ENCODE results near the gene PROCA1. TPM values are rescaled to one million over a fixed set of nuclear protein-coding genes. Genes with fewer than 3 reads are reported as not detected.

Gene PROCA1
- total and polyA plus RNA-seq, 2 of the 8 experiments (the other 6 are each of a cell fraction or from before 2014, with no cell fraction given): 21.2 to 26.3 TPM

DNA sequence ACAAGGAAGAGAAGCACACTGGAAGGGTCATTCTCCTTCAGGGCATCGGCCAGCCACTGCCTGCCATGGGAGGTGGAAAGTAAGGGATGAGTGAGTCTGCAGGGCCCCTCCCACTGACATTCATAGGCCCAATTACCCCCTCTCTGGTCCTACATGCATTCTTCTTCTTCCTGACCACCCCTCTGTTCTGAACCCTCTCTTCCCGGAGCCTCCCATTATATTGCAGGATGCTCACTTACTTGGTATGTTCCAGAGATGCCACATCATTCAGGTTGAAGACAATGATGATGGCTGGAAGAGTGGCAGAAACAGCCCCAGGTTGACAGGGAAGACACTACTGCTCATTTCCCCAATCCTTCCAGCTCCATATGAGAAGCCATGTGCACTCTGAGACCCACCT, 3.5 kb upstream of the PROCA1 start:
- ChIA-PET POLR2A (ENCODE audit: partially characterized antibody) (interaction anchor here (0.6 to 10.5 kb wide), 9 partner anchors 9 to 139 kb away, joined by 3 to 258 read pairs (median 4); partner anchors contain the start of genes ALDOC, NEK8, RPL23A and TLCD1), CTCF (ENCODE audit: partially characterized antibody) (interaction anchor here (0.6 to 2.9 kb wide), 3 partner anchors 12 to 142 kb away, joined by 3 to 20 read pairs (median 3); partner anchors contain the start of gene TLCD1)
- Histone ChIP-seq H3K4me3 (ENCODE audit: extremely low read depth in 1 of 4, insufficient read depth in 2 of 4, low read depth in 3 of 4, low read length in 4 of 4) (no peak overlapping the region; a peak in 1 of 8 replicates), H3K23me2 (ENCODE audit: low read depth, low read length) (peaks cover 28% of the 10 kb centered on the region), H2BK20ac (ENCODE audit: low read length) (no peak overlapping the region), H3K9ac (replicated peaks in 1 of 4; ENCODE audit: extremely low read depth in 1 of 4, low read depth in 3 of 4, low read length in 3 of 4) (no peak overlapping the region), H3K79me2 (ENCODE audit: control insufficient read depth in 1 of 2, insufficient read depth in 2 of 2, low read length in 2 of 2) (peaks cover 6 to 27% of the 10 kb centered on the region in 2 experiments), H3K18ac (ENCODE audit: extremely low read depth, low read length) (no peak overlapping the region), H3K36me3 (ENCODE audit: control insufficient read depth in 2 of 4, insufficient read depth in 4 of 4, low read length in 3 of 4) (peaks cover 8 to 20% (median 15%) of the 10 kb centered on the region in 4 experiments; a peak in 7 of 8 replicates), H2BK15ac (ENCODE audit: low read length) (0 out of 2 replicates have a peak overlapping the region, but pooled peaks have one; percentile 19), H3K27ac (ENCODE audit: low read depth, low read length) (no peak overlapping the region), H2BK12ac (ENCODE audit: low read depth, low read length) (no peak overlapping the region), H3K23ac (ENCODE audit: insufficient read length) (no peak overlapping the region), H3K4me1 (replicated peaks in 1 of 4; ENCODE audit: control insufficient read depth in 3 of 4, insufficient read depth in 4 of 4, low read length in 3 of 4) (peaks cover 4 to 12% (median 7%) of the 10 kb centered on the region in 4 experiments; a peak in 6 of 7 replicates), H3K4ac (replicated peaks; ENCODE audit: insufficient read length, low read depth, low read length) (no peak overlapping the region), H4K5ac (ENCODE audit: insufficient read length, low read depth, low read length) (no peak overlapping the region), H3K14ac (ENCODE audit: insufficient read length) (no peak overlapping the region), H3K27me3 (replicated peaks in 1 of 4; ENCODE audit: control insufficient read depth in 3 of 4, extremely low read depth in 1 of 4, insufficient read depth in 3 of 4, low read length in 3 of 4) (no peaks in the 10 kb centered on the region), H2BK120ac (replicated peaks; ENCODE audit: low read depth, low read length) (no peak overlapping the region), H4K8ac (ENCODE audit: extremely low read depth, insufficient read depth, low read length) (no peak overlapping the region), H3K4me2 (ENCODE audit: insufficient read depth in 1 of 2, low read depth in 2 of 2, low read length in 2 of 2) (no peak overlapping the region; a peak in 1 of 4 replicates), H2AK5ac (ENCODE audit: low read depth, low read length) (no peak overlapping the region), H3K79me1 (ENCODE audit: low read depth, low read length) (peaks cover 13% of the 10 kb centered on the region), H2BK5ac (ENCODE audit: low read depth, low read length) (no peak overlapping the region), H4K91ac (replicated peaks; ENCODE audit: insufficient read length, low read length) (no peak overlapping the region), H3K9me3 (ENCODE audit: insufficient read depth in 2 of 2, low read depth in 1 of 2, low read length in 1 of 2) (no peaks in the 10 kb centered on the region), H3K56ac (replicated peaks; ENCODE audit: insufficient read length, low read depth, low read length) (no peak overlapping the region), H4K20me1 (replicated peaks in 1 of 2; ENCODE audit: control insufficient read depth in 1 of 2, insufficient read depth in 2 of 2, low read length in 2 of 2) (peaks cover 0 to 10% of the 10 kb centered on the region in 2 experiments), H2AFZ (ENCODE audit: low read length) (no peak overlapping the region)
- 92% methylated on average over 2 of the region's 2 CpGs; no CpG with 5 or more reads in 1 of the 2 experiments for WGBS, 2 experiments (ENCODE audit: extremely low coverage in 1 of 2, insufficient coverage in 1 of 2, insufficient read length in 1 of 2, insufficient replicate concordance in 2 of 2, low coverage in 1 of 2, low lambda C conversion rate in 2 of 2, missing lambda C conversion rate in 1 of 2)
- no peak for FAIRE-seq
- no peak for DNase-seq (ENCODE audit: low read depth in 1 of 2, low spot score in 2 of 2)
- no peak for TF ChIP-seq CBX5 (IDR thresholded peaks at IDR 0.05; ENCODE audit: low read depth, low read length)
- TF ChIP-seq SIN3A (conservative IDR thresholded peaks at IDR 0.05 in 1 of 2, IDR thresholded peaks at IDR 0.05 in 1 of 2; ENCODE audit: low read depth in 1 of 2, low read length in 2 of 2): no peak
- TF ChIP-seq SIX5 (IDR thresholded peaks at IDR 0.05; ENCODE audit: low read depth, low read length): no peak
- TF ChIP-seq RNF2 (IDR thresholded peaks at IDR 0.05; ENCODE audit: borderline replicate concordance, low read depth, low read length, missing control alignments, poor library complexity, severe bottlenecking): no peak
- TF ChIP-seq, protein P1, sequence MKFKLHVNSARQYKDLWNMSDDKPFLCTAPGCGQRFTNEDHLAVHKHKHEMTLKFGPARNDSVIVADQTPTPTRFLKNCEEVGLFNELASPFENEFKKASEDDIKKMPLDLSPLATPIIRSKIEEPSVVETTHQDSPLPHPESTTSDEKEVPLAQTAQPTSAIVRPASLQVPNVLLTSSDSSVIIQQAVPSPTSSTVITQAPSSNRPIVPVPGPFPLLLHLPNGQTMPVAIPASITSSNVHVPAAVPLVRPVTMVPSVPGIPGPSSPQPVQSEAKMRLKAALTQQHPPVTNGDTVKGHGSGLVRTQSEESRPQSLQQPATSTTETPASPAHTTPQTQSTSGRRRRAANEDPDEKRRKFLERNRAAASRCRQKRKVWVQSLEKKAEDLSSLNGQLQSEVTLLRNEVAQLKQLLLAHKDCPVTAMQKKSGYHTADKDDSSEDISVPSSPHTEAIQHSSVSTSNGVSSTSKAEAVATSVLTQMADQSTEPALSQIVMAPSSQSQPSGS (IDR thresholded peaks at IDR 0.05; ENCODE audit: low read length): no peak
- no peak for TF ChIP-seq HDAC2 (IDR thresholded peaks at IDR 0.05; ENCODE audit: borderline replicate concordance in 1 of 2, low read depth in 2 of 2, low read length in 2 of 2)
